Measurements from ENCODE around the gene SUN5. TPM values are rescaled to one million over a fixed set of nuclear protein-coding genes. Genes with fewer than 3 reads are reported as not detected.

SUN5 gene
- total RNA-seq, 1 experiment from 2014 or later, result not detected

DNA sequence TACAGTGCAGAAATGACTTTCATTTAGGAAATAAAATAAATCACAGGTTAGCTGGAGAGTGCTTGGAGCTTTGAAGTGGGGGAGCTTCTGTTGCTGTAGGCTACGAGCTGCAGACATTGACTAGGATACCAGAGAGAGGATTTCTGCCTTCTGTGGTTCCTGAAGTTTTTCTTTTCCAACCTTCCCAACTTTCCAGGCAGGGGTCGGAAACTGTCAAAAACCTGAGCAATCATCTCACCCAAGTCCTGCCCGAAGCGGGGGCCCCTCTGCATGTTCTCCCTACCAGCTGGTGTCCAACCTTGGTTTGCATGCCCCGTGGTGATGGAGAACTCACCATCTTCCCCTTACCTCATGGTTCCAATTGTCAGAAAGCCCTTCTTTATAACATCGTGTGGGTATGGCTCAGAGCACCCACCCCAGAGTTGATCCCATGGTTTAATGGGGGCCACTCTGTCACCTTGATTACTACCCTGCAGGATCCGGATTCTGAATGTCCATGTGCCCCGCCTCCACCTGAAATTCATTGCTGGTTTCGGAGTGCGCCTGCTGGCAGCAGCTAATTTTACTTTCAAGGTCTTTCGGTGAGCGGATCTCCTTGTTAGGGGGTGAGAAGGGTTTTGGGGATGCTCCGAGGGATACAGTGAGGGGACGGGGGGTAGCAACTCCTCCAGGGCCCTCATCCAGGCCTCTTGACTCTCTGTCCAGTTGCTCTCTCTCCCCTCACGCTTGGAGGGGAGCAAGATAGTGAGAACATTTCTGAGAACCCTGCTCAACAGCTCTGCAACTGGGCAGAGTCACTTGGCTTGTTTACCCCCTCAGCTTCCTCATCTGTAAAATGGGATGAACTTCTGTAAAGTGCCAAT is 8.3 kb upstream of the SUN5 start:
- no peak overlapping the region for H2AFZ ChIP-seq (ENCODE audit: low read length)
- ChIA-PET POLR2A (ENCODE audit: unreplicated experiment) (interaction anchor here (0.7 kb wide), 1 partner anchor 51 kb away, joined by 4 read pairs; no protein-coding TSS in a partner anchor), CTCF (no interaction called here)
- no peaks in the 10 kb centered on the region for H3F3A ChIP-seq (ENCODE audit: low read length, unreplicated experiment)
- H3K79me2 ChIP-seq (ENCODE audit: low read length), result no peaks in the 10 kb centered on the region
- H3K27ac ChIP-seq (ENCODE audit: low read length), result no peak overlapping the region
- H3K9ac ChIP-seq (ENCODE audit: low read length), result no peak overlapping the region
- H3K36me3 ChIP-seq (ENCODE audit: low read depth, low read length), result no peaks in the 10 kb centered on the region
- H3K4me2 ChIP-seq (ENCODE audit: low read length), result no peak overlapping the region
- DNase-seq (no peak), ATAC-seq (no peak)
- no peaks in the 10 kb centered on the region for H4K20me1 ChIP-seq (ENCODE audit: low read length)
- no peak overlapping the region for H3K4me3 ChIP-seq (ENCODE audit: low read length)
- no TSS peak for BruUV-seq (replicated peaks)
- intact Hi-C loops (cut with micrococcal nuclease), result no loop called here
- no peaks in the 10 kb centered on the region for H3K4me1 ChIP-seq (ENCODE audit: insufficient read depth, low read length)
- H3K9me3 ChIP-seq (ENCODE audit: low read length), result no peaks in the 10 kb centered on the region
- TF ChIP-seq EZH2 (IDR thresholded peaks at IDR 0.05; ENCODE audit: low read length, unreplicated experiment) (no peak), EZH2phosphoT487 (IDR thresholded peaks at IDR 0.05; ENCODE audit: borderline replicate concordance, low read length) (no peak)
- TF ChIP-seq, protein P1, sequence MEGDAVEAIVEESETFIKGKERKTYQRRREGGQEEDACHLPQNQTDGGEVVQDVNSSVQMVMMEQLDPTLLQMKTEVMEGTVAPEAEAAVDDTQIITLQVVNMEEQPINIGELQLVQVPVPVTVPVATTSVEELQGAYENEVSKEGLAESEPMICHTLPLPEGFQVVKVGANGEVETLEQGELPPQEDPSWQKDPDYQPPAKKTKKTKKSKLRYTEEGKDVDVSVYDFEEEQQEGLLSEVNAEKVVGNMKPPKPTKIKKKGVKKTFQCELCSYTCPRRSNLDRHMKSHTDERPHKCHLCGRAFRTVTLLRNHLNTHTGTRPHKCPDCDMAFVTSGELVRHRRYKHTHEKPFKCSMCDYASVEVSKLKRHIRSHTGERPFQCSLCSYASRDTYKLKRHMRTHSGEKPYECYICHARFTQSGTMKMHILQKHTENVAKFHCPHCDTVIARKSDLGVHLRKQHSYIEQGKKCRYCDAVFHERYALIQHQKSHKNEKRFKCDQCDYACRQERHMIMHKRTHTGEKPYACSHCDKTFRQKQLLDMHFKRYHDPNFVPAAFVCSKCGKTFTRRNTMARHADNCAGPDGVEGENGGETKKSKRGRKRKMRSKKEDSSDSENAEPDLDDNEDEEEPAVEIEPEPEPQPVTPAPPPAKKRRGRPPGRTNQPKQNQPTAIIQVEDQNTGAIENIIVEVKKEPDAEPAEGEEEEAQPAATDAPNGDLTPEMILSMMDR (conservative IDR thresholded peaks at IDR 0.05; ENCODE audit: low read depth, low read length), result no peak
- no peaks in the 10 kb centered on the region for H3K9me2 ChIP-seq (replicated peaks; ENCODE audit: low read length)
- H3K27me3 ChIP-seq (ENCODE audit: low read length), result peaks cover 62% of the 10 kb centered on the region

DNA sequence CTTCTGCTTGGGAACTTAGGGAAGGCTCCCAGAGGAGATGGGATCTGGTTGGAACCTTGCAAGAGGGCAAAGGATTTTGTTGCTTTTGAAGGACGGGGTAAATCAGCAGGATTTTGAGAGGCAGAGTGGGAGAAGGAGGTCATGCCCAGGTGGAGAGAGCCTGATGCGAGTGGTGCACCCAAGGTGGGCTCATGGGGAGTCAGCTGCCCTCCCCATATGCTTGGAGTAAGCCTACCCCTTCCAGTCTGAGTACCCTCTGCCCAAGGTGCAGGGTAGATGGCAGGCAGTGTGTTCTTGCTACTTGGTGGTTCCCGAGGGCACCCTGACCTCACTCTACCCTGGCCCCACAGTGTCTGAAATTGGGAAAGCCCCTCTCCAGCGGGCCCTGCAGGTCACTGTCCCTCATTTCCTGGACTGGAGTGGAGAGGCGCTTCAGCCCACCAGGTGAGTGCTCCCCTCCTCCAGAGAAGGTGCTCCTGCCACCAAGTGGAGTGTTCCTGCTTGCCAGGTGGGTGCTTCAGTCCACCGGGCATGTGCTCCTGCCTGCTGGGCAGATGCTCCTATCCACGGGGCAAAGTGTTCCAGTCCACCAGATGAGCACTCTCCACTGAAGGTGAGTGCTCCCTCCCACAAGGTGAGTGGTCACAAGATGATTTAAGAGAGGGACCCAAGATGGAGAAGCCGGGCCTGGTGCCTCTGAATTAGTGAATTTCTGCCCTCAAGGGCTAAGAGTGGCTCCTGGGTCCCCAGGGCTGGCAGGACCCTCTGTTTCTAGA is 6.6 kb upstream of the SUN5 start:
- peaks cover 49% of the 10 kb centered on the region for H3K27me3 ChIP-seq (ENCODE audit: low read length)
- BruUV-seq (replicated peaks), result no TSS peak
- H3K4me2 ChIP-seq (ENCODE audit: low read length), result no peak overlapping the region
- no peaks in the 10 kb centered on the region for H4K20me1 ChIP-seq (ENCODE audit: low read length)
- H3K27ac ChIP-seq (ENCODE audit: low read length), result no peak overlapping the region
- H3F3A ChIP-seq (ENCODE audit: low read length, unreplicated experiment), result no peaks in the 10 kb centered on the region
- DNase-seq (no peak), ATAC-seq (no peak)
- POLR2A ChIA-PET (ENCODE audit: unreplicated experiment), result no interaction called here
- no peaks in the 10 kb centered on the region for H3K36me3 ChIP-seq (ENCODE audit: low read depth, low read length)
- no peak for TF ChIP-seq EZH2 (IDR thresholded peaks at IDR 0.05; ENCODE audit: low read length, unreplicated experiment)
- TF ChIP-seq, protein P1 (conservative IDR thresholded peaks at IDR 0.05; ENCODE audit: low read depth, low read length), result no peak
- no peak for TF ChIP-seq EZH2phosphoT487 (IDR thresholded peaks at IDR 0.05; ENCODE audit: borderline replicate concordance, low read length)
- H3K9me2 ChIP-seq (replicated peaks; ENCODE audit: low read length), result no peaks in the 10 kb centered on the region
- no peaks in the 10 kb centered on the region for H3K9me3 ChIP-seq (ENCODE audit: low read length)
- CTCF ChIA-PET, result no interaction called here
- H3K4me3 ChIP-seq (ENCODE audit: low read length), result no peak overlapping the region
- intact Hi-C loops (cut with micrococcal nuclease), result no loop called here
- H3K79me2 ChIP-seq (ENCODE audit: low read length), result no peaks in the 10 kb centered on the region
- H3K9ac ChIP-seq (ENCODE audit: low read length), result no peak overlapping the region
- no peaks in the 10 kb centered on the region for H3K4me1 ChIP-seq (ENCODE audit: insufficient read depth, low read length)
- H2AFZ ChIP-seq (ENCODE audit: low read length), result no peak overlapping the region
